Measurements from ENCODE around the gene APOBEC2.

The APOBEC2 gene

GRCh38 chr6:41073203-41073967, 20.4 kb downstream of the APOBEC2 start:
- Histone ChIP-seq H3K27me3 (ENCODE audit: insufficient read depth, low read depth) (no peaks in the 10 kb centered on the region), H3K36me3 (ENCODE audit: insufficient read depth) (no peaks in the 10 kb centered on the region), H3K4me2 (peak overlapping the region; percentile 91), H3K79me2 (ENCODE audit: insufficient read depth, low read depth) (peaks cover 52% of the 10 kb centered on the region), H2AFZ (ENCODE audit: low read depth) (peak overlapping the region; percentile 29), H4K20me1 (ENCODE audit: insufficient read depth) (peaks cover 8% of the 10 kb centered on the region; the same call in 1 of the 2 replicates), H3K4me1 (ENCODE audit: low read depth, poor library complexity, severe bottlenecking) (peaks cover 33% of the 10 kb centered on the region), H3K9ac (peak overlapping the region; percentile 98), H3K27ac (peak overlapping the region; percentile 97), H3K4me3 (IDR thresholded peaks at IDR 0.05; ENCODE audit: insufficient read depth, low read depth, low read length) (no peak overlapping the region)
- peak; percentile 48; the same call in 1 of the 2 replicates for TF ChIP-seq CTCF (conservative IDR thresholded peaks at IDR 0.05; ENCODE audit: low read depth, low read length)

GRCh38 chr6:41073968-41074691, 21.1 kb downstream of the APOBEC2 start:
- Histone ChIP-seq H3K36me3 (ENCODE audit: insufficient read depth) (no peaks in the 10 kb centered on the region), H2AFZ (ENCODE audit: low read depth) (peak overlapping the region; percentile 29), H3K9ac (peak overlapping the region; percentile 98), H3K27ac (peak overlapping the region; percentile 97), H4K20me1 (ENCODE audit: insufficient read depth) (peaks cover 8% of the 10 kb centered on the region; the same call in 1 of the 2 replicates), H3K4me3 (IDR thresholded peaks at IDR 0.05; ENCODE audit: insufficient read depth, low read depth, low read length) (no peak overlapping the region), H3K4me2 (peak overlapping the region; percentile 91), H3K79me2 (ENCODE audit: insufficient read depth, low read depth) (peaks cover 60% of the 10 kb centered on the region), H3K27me3 (ENCODE audit: insufficient read depth, low read depth) (no peaks in the 10 kb centered on the region), H3K4me1 (ENCODE audit: low read depth, poor library complexity, severe bottlenecking) (peaks cover 33% of the 10 kb centered on the region)
- TF ChIP-seq CTCF (conservative IDR thresholded peaks at IDR 0.05; ENCODE audit: low read depth, low read length) = no peak

- Histone ChIP-seq H3K4me1 (ENCODE audit: low read depth, poor library complexity, severe bottlenecking) (peaks cover 33% of the 10 kb centered on the region), H3K79me2 (ENCODE audit: insufficient read depth, low read depth) (peaks cover 62% of the 10 kb centered on the region), H3K9ac (no peak overlapping the region; the same call in 1 of the 2 replicates), H3K4me2 (peak overlapping the region; percentile 91), H3K27me3 (ENCODE audit: insufficient read depth, low read depth) (no peaks in the 10 kb centered on the region), H3K4me3 (IDR thresholded peaks at IDR 0.05; ENCODE audit: insufficient read depth, low read depth, low read length) (no peak overlapping the region), H3K27ac (peak overlapping the region; percentile 97; the same call in 1 of the 2 replicates), H4K20me1 (ENCODE audit: insufficient read depth) (peaks cover 8% of the 10 kb centered on the region; the same call in 1 of the 2 replicates), H2AFZ (ENCODE audit: low read depth) (no peak overlapping the region), H3K36me3 (ENCODE audit: insufficient read depth) (peaks cover 4% of the 10 kb centered on the region; the same call in 1 of the 2 replicates)
- no peak for TF ChIP-seq CTCF (conservative IDR thresholded peaks at IDR 0.05; ENCODE audit: low read depth, low read length)
Measured at GRCh38 chr6:41074692-41075436, 21.9 kb downstream of the APOBEC2 start.
